NCI-H748 treated with DMSO at 0.1 percent for 48 hours (cell line): ENCODE measurements around the gene FSD2.
A peak's percentile ranks its signal among the peaks of the same experiment; 100 is the strongest.
"Not testable (repeated sequence)": the region's sequence is repeated elsewhere in the genome, so short reads cannot be mapped to it uniquely, and the experiment has no call there.

Source experiments
- DNase-seq: peaks from one replicate; lab custom pipeline; 2025; lab: John Stamatoyannopoulos, UW

FSD2 gene

GRCh38 chr15:82830427-82831173, 24.7 kb upstream of the FSD2 start:
- no peak for DNase-seq

- no peak for DNase-seq
Measured at GRCh38 chr15:82829234-82829633, 23.4 kb upstream of the FSD2 start.

DNA sequence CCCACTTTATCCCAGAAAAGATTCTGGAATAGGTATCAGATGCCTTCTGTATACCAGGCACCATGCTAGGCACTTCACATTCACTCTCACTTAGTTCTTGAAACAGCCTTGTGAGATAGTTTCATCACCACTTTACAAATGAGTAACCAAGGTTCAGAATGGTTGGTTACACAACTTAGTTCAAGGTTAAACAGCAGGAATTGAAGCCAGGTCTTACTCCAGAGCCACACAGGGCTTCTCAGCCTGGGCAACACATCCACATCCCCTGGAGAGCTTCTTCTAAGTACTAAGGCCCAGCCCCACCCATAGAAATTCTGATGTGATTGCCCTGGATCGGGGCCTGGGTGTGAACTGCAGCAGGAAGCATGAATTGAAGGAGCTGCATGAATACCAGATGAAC, 22.2 kb upstream of the FSD2 start:
- no peak for DNase-seq

DNA sequence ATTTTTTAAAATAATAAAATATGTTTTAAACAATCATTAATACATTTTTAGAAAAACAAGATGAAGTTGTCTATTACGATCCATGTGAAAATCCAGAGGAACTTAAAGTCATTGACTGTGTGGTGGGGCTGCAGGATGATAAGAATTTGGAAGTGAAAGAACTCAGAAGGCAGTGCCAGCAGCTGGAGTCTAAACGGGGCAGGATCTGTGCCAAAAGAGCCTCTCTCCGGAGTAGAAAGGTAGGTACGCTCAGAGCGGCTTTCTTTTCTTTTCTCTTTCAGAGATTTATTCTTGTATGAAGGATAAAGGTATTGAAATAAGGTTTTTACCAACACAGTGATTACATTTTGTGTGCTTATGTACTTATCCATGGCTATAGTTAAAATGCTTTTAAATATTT, 17.2 kb upstream of the FSD2 start:
- no peak for DNase-seq

GRCh38 chr15:82821851-82822250, 16.0 kb upstream of the FSD2 start:
- not testable (repeated sequence) for DNase-seq

DNA sequence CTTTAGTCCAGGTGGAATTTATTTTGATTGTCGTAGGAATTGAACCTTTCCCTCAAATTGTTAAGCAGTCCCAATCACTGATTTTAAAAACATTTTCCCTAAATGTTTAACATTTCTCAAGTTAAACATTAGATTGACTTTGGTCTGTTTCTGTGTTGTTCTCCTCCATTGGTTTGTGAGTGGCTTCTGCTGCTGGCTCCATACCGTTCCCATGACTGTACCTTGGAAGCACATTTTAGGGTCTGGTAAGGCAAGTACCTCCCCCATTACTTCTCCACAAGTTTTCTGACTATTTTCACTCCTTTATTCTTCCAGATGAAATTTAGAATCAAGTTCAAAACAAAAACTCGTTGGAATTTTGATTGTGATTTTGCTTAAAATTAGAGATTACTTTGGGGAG, 15.5 kb upstream of the FSD2 start:
- not testable (repeated sequence) for DNase-seq

DNA sequence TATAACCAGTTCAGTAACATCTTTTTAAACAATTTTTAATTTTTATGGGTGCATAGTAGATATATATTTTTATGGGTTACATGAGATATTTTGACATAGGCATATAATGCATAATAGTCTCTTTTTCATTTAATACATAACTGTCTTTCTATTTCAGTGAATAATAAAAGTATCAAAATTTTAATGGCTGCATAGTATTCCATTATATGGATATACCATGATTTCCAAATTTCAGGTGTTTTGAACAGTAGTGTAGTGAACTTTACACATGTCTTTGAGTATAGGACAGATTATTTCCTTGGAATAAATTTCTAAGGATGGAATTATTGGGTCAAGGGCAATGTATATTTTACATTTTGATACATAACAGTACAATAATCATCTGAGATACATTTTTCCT, 14.3 kb upstream of the FSD2 start:
- DNase-seq, result no peak

GRCh38 chr15:82812994-82813393, 7.1 kb upstream of the FSD2 start:
- DNase-seq, result no peak

- no peak for DNase-seq
Measured at GRCh38 chr15:82810890-82811426, 5.1 kb upstream of the FSD2 start.

DNA sequence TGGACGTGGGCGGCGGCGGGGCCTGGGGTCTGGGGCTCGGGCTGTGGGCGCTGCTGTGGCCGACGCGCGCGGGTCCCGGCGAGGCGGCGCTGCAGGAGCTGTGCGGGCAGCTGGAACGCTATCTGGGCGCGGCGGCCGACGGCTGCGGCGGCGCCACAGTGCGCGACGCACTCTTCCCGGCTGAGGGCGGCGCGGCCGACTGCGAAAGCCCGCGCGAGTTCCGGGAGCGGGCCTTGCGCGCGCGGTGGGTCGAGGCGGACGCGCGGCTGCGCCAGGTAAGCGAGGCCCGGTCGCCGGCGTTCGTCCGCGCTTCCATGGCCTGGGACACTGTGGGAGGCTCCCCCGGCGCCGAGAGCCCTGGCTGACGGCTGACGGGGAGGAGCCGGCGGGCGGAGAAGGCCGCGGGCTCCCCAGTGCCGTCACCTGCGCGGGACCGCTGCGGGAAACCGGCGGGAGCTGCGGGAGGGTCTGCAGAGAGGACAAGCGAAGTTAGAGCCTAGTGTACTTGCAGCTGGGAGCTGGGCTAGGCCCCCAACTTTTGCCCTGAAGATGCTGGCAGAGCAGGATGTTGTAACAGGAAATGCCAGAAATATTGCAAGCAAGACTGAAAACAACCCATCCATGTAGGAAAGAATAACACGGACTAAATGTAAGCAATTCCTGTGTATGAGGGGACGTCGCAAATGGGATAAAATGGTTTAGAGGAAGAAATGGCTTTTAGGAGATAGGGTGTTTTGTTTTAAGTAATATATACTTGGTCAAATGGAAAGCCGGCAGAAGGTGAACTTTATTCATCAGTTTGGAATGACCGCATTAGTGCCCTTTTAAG, 4.4 kb upstream of the FSD2 start:
- no peak for DNase-seq

DNA sequence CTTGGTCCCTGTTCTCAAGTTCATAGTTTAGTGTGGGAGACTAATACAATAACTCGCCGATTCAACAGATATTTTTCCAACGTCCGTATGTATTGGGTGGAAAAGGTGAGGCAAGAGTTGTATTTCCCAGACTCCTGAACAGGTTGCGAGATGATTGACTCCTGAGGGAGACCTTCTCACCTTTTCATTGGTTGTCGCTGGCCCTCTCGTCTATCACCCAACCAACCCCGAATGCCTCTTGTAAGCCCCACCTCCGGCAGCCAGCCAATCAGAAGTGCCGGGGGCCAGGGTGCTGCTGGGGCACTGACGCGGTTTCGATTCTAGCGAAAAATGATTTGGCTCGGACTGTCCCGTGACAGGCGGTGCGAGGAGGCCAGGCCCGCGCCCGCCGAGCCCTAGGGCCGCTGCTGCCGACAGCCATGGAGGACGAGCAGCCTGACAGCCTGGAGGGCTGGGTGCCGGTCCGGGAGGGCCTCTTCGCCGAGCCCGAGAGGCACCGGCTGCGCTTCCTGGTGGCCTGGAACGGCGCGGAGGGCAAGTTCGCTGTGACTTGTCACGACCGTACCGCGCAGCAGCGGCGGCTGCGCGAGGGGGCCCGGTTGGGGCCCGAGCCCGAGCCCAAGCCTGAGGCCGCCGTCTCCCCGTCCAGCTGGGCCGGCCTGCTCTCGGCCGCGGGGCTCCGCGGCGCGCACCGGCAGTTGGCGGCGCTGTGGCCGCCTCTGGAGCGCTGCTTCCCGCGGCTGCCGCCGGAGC, 3.6 kb upstream of the FSD2 start, which contains the start of gene WHAMM:
Gene WHAMM (plus strand): TSS at position 321 of the 753 bp plus-strand sequence. CDS start 99 bp downstream, at position 420.
- DNase-seq, result peak; percentile 82

DNA sequence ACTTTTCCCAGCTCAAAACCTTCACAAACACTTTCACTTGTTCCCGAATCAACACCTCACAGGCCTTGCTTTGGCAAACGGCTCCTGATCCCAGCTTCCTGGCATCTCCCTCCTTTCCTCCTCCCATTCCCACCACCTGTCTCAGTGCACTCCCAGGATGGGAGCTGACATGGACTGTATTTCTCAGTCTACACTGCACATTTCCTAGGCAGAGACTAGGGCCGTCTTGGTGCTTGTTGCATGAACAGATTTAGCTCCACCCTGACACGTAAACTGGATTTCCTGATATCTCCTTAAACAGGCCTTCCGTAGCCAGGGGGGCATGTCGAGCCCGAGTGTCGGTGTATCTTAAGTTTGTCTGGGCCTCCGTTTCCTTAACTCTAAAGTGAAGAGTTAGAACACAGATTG, 2.8 kb upstream of the FSD2 start:
- no peak for DNase-seq

GRCh38 chr15:82807920-82808633, 2.2 kb upstream of the FSD2 start:
- DNase-seq, result no peak

- no peak for DNase-seq
Measured at GRCh38 chr15:82804575-82804949, 1.3 kb downstream of the FSD2 start.

DNA sequence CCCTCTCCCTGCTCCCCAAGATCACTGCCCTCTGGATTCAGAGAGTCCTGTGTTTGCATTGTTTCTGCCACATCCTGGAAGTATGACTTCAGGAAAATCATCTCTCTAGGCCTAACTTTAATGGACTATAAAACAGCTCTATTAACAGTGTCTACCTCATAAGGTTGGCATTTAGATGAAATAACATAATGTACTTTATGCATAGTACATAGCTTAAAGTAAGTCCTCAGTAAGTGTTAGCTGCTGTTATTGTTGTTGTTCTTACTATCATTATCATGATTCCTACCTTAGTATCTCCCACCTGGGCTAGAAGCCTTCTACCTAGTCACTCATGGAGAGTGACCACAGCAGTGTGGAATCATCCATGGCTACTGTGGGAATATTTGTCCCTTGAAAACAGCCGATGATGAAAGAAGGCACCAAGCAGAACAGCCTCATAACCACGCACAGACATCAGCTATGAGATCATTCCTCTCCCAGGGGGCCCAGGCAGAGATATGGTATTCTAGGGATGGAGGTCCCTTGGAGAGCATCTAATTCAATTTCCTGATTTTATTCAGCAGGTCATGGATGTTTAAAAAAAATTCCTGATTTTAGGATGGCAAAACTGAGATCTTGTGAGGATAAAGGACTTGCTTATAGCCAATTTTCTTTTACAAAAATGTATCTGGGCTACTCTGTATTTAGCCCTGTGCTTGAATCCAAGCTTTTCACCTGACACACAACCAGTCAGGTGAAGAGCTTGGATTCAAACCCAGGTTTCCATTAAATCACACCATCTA, 1.9 kb downstream of the FSD2 start:
- no peak for DNase-seq

GRCh38 chr15:82802497-82802896, 3.4 kb downstream of the FSD2 start:
- no peak for DNase-seq

DNA sequence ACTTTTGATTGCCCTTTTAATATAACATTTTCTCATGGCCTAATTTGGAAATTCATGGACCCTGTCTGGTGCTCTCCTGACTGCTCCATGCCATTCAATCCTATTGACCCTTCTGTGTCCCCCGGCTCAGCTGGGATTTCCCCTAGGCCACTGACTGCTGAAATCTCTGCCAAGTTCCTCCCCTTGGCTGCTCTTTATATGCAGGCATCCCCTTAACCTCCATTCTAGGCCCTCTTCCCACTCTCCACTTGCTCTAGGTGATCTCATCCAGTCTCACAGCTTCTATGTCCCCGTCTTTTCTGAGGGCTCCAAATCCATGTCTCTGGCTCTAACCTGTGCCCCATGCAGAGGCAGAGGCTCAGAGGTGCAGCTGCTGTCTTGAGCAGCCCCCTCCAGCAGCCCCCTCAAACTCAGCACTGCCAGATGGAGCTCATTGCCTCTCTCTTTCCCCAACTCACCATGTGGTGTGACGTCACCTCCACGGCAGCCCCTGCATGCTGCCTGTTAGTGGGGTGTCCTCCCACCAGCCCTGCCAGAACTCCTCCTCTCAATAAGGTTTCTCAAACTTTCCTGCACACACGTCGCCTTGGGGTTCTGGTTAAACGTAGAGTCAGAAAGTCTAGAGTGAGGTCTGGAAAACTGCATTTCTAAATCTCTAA, 6.6 kb downstream of the FSD2 start:
- no peak for DNase-seq

DNA sequence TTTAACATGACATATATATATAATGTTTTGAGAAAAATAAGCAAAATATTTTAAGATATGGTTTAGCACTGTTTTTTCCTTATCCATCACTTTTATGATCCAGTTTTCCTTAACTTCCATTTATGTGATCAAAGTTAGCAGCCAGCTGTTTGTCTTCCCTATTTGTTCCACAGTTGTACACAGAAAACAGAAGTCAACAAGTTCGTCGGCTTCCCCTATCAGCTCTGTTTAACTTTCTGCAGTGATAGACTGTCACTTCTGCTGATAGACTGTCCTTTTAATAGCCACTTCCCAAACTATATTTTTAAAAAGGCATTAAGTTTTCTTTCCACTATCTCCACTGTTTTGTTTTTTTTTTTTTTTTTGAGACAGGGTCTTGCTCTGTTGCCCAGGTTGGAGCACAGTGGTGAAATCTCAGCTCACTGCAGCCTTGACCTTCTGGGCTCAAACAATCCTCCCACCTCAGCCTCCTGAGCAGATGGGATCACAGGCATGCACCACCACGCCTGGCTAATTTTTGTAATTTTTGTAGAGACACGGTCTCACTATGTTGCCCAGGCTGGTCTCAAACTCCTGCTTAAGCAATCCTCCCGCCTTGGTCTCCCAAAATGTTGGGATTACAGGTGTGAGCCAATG, 7.2 kb downstream of the FSD2 start:
- no peak for DNase-seq

DNA sequence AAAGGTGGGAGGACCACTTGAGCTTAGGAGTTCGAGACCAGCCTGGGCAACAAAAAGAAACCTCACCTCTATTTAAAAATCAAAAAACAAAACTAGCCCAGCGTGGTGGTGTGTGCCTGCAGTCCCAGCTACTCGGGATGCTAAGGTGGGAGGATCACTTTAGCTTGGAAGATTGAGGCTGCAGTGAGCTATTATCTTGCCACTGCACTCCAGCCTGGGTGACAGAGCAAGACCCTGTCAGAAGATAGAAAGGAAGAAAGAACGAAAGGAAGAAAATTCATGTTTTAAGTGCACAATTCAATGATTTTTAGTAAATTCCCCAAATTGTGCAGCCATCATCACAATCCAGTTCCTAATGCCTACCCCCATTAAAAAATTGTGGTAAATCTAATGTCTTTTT, 7.8 kb downstream of the FSD2 start:
- no peak for DNase-seq

- DNase-seq, result no peak
Measured at GRCh38 chr15:82793737-82794136, 12.1 kb downstream of the FSD2 start.
